Fibroblast of skin of right biceps (primary cell): Measurements from ENCODE around the gene MTA1.

ENCODE experiments used
- DNase-seq: peaks from one replicate; pipeline ENCODE4 v3.0.0-alpha.2; 2013

MTA1 gene

DNA sequence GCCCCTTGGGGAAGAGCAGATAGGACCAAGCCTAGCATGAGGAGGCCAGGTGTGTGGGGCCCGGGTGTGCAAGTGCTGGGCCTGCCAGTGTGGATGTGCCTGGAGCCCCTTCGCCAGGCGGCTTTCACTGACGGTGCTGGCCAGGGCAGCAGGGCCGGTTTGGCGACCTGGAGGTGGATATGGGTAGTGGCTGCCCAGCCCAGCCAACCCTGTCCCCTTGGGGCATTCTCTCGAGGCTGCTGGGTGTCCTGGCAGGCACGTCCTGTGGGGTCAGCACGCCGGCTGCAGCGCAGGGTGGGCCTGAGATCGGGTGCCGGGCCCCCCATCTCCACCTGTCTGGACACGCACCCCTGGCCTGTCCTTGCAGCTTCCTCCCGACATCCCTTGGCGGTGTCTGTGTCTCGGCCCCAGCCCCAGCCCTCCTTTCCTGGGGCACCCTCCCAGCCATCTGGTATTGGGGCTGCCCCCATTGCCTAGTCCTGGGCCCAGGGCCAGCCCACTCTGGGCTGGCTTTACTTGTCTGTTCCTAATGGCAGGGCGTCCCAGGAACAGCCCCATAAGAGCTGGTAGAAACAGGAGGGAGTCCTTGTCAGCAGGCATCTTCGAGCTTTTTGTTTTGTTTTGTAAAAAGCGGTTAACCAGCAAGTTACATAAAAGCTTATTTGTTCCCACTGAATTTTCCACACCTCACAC lies 47.8 kb downstream of the MTA1 start:
- DNase-seq = no peak

DNA sequence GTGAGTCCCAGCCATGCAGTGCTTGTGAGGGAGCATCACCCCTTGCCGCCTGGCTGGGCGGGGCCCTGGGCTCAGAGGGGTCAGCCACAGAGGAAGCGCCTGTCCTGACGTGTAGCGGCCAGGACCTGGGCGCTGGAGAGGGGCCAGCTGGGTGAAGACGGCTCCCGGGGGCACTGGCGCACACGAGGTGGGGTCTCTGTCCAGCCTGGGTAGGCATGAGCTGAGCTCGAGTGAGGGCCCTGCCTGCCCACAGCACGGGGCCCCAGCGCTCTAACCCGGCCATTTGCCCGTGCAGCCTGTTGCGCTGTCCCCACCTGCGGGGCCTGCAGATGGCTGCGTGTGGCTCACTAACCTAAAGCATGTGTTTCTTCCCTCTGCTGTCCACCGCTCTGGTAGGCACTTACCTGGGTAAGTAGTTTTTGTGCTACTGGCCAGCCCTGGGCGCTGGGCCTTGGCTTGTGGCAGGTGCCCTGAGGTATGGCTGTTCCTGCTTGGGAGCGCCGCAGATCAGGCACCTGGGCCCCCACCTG lies 48.4 kb downstream of the MTA1 start:
- DNase-seq = no peak

- DNase-seq = no peak
These were observed 49.1 kb downstream of the MTA1 start for GRCh38 chr14:105468621-105469241.

- no peak for DNase-seq
These were observed 50.1 kb downstream of the MTA1 start for GRCh38 chr14:105469456-105470349.

GRCh38 chr14:105470350-105471296 lies 51.0 kb downstream of the MTA1 start:
- DNase-seq = no peak

DNA sequence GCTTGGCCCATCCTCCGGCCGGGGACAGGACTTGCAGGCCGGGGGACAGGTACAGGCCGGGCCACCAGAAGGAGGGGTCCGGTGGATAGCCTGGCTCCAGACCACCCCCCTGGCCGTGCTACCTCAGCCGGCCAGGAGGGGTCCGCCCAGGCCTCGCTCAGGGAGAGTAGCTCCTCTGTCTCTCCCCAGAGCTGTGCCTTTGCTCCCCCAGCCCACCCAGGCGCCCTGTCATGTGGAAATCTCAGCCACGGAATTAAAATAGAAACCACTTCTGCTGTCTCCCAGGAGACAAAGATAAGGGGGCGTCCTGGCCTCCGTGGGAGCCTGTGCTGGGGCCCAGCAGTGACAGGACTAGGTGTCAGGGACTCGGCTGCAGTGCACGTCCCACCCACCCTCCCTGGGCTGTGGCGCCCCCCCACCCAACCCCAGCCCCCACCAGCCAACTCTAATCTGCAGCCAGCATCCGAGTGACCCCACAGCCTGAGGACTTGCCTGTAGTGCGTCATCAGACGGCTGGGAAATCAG lies 51.7 kb downstream of the MTA1 start:
- DNase-seq = no peak

DNA sequence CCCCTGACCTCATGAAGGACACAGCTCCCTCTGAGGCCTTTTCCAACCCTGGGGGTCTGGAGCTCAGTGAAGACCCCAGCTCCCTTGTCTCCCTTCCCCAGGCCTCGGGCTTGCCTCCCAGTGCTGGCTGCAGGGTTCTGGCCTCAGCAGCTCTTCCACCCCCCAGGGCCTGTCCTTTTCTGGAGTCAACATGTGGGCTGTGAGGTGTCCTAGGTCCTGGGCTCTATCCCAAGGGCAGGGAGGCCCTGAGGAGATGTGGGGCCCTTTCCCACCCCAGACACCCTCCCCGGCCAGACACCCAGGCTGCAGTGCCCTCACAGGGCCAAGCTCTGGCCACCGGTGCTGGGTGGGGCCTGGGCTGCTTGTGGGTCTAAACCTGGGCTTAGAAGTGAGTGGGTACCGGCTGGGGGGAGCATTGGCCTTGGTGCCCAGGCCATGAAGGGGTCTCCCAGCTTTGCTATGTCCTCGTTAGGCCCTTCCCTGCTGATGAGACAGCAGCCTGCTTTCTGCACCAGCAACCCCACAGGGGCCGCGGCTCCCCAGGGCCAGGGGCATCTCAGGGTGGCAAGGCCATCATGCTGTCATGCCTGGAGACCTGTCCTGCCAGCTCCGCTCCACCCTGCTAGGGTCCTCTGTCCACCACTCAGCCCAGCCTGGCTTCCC lies 52.3 kb downstream of the MTA1 start:
- DNase-seq = no peak

DNA sequence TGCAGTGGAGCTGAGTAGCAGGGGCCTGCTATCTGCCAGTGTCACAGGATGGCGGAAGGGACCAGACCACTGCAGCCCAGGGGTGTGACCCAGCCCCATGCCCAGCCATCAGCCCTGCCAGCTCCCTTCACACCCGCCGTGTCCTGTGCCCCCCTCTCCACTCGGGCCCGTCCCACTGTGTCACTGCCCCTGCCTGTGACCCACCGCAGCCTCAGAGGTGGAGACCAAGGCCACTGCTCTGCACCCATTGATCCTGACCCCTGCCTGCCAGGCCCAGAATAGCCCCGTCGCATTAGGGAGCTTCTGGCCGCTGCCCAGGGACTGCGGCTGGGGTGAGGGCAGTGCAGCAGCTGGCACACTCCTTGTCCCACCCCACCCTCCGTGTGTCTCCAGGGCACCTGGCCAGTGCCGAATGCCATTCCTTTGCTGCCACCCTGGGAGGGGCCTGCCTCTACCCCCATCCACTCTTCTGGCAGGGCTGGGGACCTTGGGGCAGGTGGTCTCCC lies 52.9 kb downstream of the MTA1 start:
- no peak for DNase-seq

- DNase-seq = no peak
These were observed 53.5 kb downstream of the MTA1 start for GRCh38 chr14:105473033-105473676.

GRCh38 chr14:105473677-105474482 lies 54.3 kb downstream of the MTA1 start:
- DNase-seq = peak; percentile 86

DNA sequence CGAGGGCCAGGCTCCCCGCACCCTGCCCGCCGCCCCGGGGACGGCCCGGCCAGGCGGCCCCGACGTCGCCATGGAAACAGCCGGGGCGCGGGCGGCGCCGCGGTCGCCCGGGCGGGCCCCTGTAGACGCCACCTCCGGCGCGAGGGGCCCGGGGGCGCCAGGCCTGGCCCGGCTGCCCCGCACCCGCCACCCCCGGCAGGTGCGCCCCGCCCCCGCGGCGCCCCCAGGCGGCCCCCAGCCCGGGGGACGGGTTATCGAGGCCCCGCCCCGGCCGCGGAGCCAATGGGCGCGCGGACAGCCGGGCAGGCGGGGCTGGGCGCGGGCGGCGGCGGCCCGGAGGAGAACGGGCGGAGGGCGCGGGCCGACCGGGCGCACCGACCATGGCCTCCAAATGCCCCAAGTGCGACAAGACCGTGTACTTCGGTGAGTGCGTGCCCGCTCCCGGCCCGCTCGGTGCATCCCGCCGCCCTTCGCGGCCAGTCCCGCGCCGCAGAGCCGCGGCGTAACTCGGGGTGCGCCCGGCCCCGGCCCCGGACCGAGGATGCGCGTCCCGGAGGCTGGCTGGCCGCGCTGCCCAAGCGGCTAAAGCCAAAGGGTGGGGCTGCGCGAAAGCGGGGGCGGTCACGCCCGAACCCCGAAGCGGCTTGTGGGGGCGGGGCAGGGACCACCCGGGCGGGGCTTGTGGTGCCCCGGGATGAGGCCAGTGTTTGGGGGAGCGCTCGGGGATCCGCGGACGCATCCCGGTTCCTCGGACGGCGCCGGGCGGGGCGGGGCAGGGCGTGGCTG lies 55.0 kb downstream of the MTA1 start, which contains the start of gene CRIP2:
TSS of gene CRIP2 (plus strand) at position 339 of the 786 bp plus-strand sequence. CDS start at position 381, 42 bp downstream.
- peak; percentile 39 for DNase-seq

GRCh38 chr14:105475269-105476096 lies 55.9 kb downstream of the MTA1 start:
- peak; percentile 18 for DNase-seq

DNA sequence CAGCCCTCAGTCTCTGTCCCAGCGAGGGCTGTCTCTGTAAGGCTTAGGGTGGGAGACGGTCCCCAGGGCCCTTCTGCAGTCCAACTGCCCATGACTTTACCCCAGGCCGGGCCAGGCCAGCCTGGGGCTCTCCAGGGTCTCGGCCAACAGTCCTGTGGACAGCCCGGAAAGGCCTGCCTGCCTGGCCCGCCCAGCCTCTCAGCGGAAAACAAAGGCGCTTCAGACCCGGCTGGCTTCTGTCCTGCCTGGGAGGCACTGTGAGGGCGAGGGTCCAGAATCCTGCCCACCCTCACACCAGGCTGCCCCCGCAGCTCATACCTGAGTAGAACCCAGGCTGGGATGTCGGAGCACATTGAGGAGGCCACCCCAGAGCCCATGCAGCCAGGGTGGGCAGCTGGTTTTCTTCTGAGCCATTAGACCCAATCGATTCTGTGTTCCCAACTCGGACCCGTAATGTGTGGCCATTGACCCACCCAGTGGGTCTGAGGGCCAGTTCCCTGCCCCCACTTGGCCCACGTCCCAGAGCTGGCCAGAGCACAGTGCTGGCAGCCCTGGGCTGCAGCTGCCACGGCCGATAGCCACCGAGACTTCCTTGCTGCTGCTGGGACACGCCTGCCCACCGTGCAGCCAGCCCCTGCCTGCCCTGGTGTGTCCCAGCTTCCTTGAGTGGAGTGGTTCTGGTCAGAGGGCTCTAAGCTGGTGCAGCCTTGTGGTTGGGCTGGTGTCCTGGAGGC lies 56.6 kb downstream of the MTA1 start:
- DNase-seq = no peak

- no peak for DNase-seq
These were observed 57.4 kb downstream of the MTA1 start for GRCh38 chr14:105476831-105477659.

- DNase-seq = no peak
These were observed 58.2 kb downstream of the MTA1 start for GRCh38 chr14:105477660-105478397.
